GM12878 (cell line): ENCODE measurements around the gene FGD4. TPM values are rescaled to one million over a fixed set of nuclear protein-coding genes. Genes with fewer than 3 reads are reported as not detected.

ENCODE experiments used
- ATAC-seq: fragments of 200-7000 bp; cut with Tn5 transposase; 3 replicates; pipeline ENCODE4 v1.9.1; 2020; ENCODE audit warnings: mild to moderate bottlenecking, moderate library complexity
- BruUV-seq: library from RNA; stranded (reverse); fragments of 400-500 nt; replicated peaks from 2 replicates; lab custom pipeline; 2021; lab: Mats Ljungman, UMichigan
- CTCF ChIA-PET: fragments of 300-600 bp; sonication (Branson Sonifier 250); formaldehyde crosslinking; extraction: SDS; loops from one replicate; lab custom pipeline; 2021; ENCODE audit warnings: inconsistent platforms; lab: Yijun Ruan, JAX
- POLR2A ChIA-PET: fragments of 350-600 bp; formaldehyde crosslinking; extraction: SDS; loops from one replicate; lab custom pipeline; 2021; ENCODE audit warnings: inconsistent platforms; lab: Charles Lee
- RAD21 ChIA-PET: fragments of 300-600 bp; sonication (Branson Sonifier 250); formaldehyde crosslinking; loops from one replicate; lab custom pipeline; 2023; ENCODE audit warnings: antibody characterized with exemption; ENCODE audit not compliant: unreplicated experiment; lab: Charles Lee
- SMC1A ChIA-PET: fragments of 300-600 bp; sonication (Branson Sonifier 250); formaldehyde crosslinking; loops from one replicate; lab custom pipeline; 2023; ENCODE audit not compliant: unreplicated experiment, uncharacterized antibody; lab: Charles Lee
- DNase-seq: peaks from one replicate; pipeline ENCODE4 v3.0.0-alpha.2; 2011; ENCODE audit warnings: low read depth, low spot score
- FAIRE-seq: peaks from 3 replicates; lab custom pipeline; 2011; peaks lifted over from hg19 to GRCh38; lab: Jason Lieb, UNC
- H2AFZ ChIP-seq: 2 replicates; pipeline ENCODE4 v1.6.0; 2011; ENCODE audit warnings: low read depth, low read length, control low read depth; ENCODE audit not compliant: control insufficient read depth
- H3K27ac ChIP-seq: 2 replicates; pipeline ENCODE4 v1.5.1; 2011; ENCODE audit warnings: control low read depth; ENCODE audit not compliant: control insufficient read depth, insufficient read depth
- H3K27me3 ChIP-seq, 2 experiments: replicated peaks in 1 of 2; 2 replicates each; pipeline versions ENCODE4 v1.6.0 to v1.6.1; 2011; ENCODE audit warnings: low read length in 1 of 2; ENCODE audit not compliant: control insufficient read depth in 2 of 2, insufficient read depth in 2 of 2
- H3K36me3 ChIP-seq, 2 experiments: 2 replicates each; pipeline ENCODE4 v1.5.1; 2011; ENCODE audit warnings: low read length in 1 of 2; ENCODE audit not compliant: control insufficient read depth in 2 of 2, insufficient read depth in 2 of 2
- H3K4me1 ChIP-seq: 2 replicates; pipeline ENCODE4 v1.6.1; 2011; ENCODE audit warnings: mild to moderate bottlenecking, low read length, moderate library complexity, mixed read lengths; ENCODE audit not compliant: control insufficient read depth, insufficient read depth
- H3K4me2 ChIP-seq: 2 replicates; pipeline ENCODE4 v1.6.0; 2011; ENCODE audit warnings: control low read depth; ENCODE audit not compliant: control insufficient read depth, insufficient read depth
- H3K4me3 ChIP-seq: fragments of 200-600 bp; sonication (generic); 2 replicates; pipeline ENCODE4 v1.5.1; 2016
- H3K79me2 ChIP-seq: 2 replicates; pipeline ENCODE4 v1.6.0; 2011; ENCODE audit warnings: low read length; ENCODE audit not compliant: control insufficient read depth, insufficient read depth
- H3K9ac ChIP-seq: 2 replicates; pipeline ENCODE4 v1.8.0; 2011; ENCODE audit warnings: low read length, control low read depth, mixed read lengths; ENCODE audit not compliant: control insufficient read depth, insufficient read depth
- H3K9me3 ChIP-seq: replicated peaks from 3 replicates; pipeline ENCODE4 v1.5.1; 2011; ENCODE audit warnings: mild to moderate bottlenecking, low read length; ENCODE audit not compliant: control insufficient read depth, insufficient read depth
- H4K20me1 ChIP-seq: 2 replicates; pipeline ENCODE4 v1.6.0; 2011; ENCODE audit not compliant: control insufficient read depth, insufficient read depth
- CUX1 ChIP-seq: IDR thresholded peaks from 2 replicates; pipeline ENCODE4 v1.6.1; 2012; ENCODE audit warnings: improper control_type of control experiment, low read depth, low read length; ENCODE audit not compliant: insufficient replicate concordance
- MEF2A ChIP-seq: IDR thresholded peaks from 2 replicates; pipeline ENCODE4 v1.6.1; 2011; ENCODE audit warnings: low read depth, mild to moderate bottlenecking, low read length, moderate library complexity; ENCODE audit not compliant: insufficient read depth
- SMARCA5 ChIP-seq: fragments of 450-650 bp; IDR thresholded peaks from 2 replicates; pipeline ENCODE4 v1.6.1; 2017; ENCODE audit warnings: mild to moderate bottlenecking
- SMC3 ChIP-seq: IDR thresholded peaks from 2 replicates; pipeline ENCODE4 v1.6.1; 2011; ENCODE audit warnings: low read length, improper control_type of control experiment, borderline replicate concordance
- SP1 ChIP-seq: IDR thresholded peaks from one replicate; pipeline ENCODE4 v1.6.1; 2011; ENCODE audit warnings: low read depth, low read length
- TAF1 ChIP-seq: IDR thresholded peaks from 2 replicates; pipeline ENCODE4 v1.6.1; 2011; ENCODE audit warnings: mild to moderate bottlenecking, low read depth, low read length, borderline replicate concordance
- WRNIP1 ChIP-seq: IDR thresholded peaks from 2 replicates; pipeline ENCODE4 v1.6.1; 2011; ENCODE audit warnings: low read depth, low read length, improper control_type of control experiment, borderline replicate concordance
- YY1 ChIP-seq: IDR thresholded peaks from 2 replicates; pipeline ENCODE4 v1.6.1; 2011; ENCODE audit warnings: low read depth, mild to moderate bottlenecking, low read length
- WGBS: methylation state at CpG from one replicate; pipeline ENCODE4 v1.1.6; 2016; ENCODE audit warnings: low lambda C conversion rate; ENCODE audit not compliant: insufficient replicate concordance, insufficient coverage; ENCODE audit errors: missing lambda C conversion rate; 5-methylcytosine and 5-hydroxymethylcytosine counted together
- in situ Hi-C: fragments of 300-500 bp; cut with MboI; formaldehyde crosslinking; loops from 9 replicates; pipeline ENCODE4 v1.14.3; 2018; ENCODE audit warnings: mixed read lengths
- intact Hi-C: fragments of 100-400 bp; cut with micrococcal nuclease; formaldehyde crosslinking; loops from one replicate; pipeline ENCODE4 v1.14.2; 2022; ENCODE audit not compliant: unreplicated experiment
- polyA plus RNA-seq, 11 experiments: library from polyadenylated mRNA; depleted of rRNA in 4 of 11; unstranded in 6 of 11; stranded (reverse) in 5 of 11; fragments of >200 nt; fragmentation: Nextera tagmentation in 4 of 11; fragmentation: Illumina TruSeq in 1 of 11; extraction: Ambion mirVana in 4 of 11; extraction: Trizol in 1 of 11; gene quantifications; 1 replicate in 1 of 11; 2 replicates in 10 of 11; pipeline versions ENCODE4 v1.2.1 to v1.2.3, GENCODE V29; 2011 to 2016; ENCODE audit warnings: inconsistent platforms in 2 of 11, missing spikeins in 2 of 11, low read depth in 1 of 11
- total RNA-seq, 4 experiments: library from RNA; depleted of rRNA in 3 of 4; stranded (reverse); fragments of >200 nt in 3 of 4; fragmentation: Illumina TruSeq in 1 of 4; extraction: Trizol in 1 of 4; gene quantifications; 2 replicates each; pipeline versions ENCODE4 v1.2.1 to v1.2.3, GENCODE V29; 2013 to 2021

The FGD4 gene
- total and polyA plus RNA-seq, 10 of the 15 experiments (the other 5 are each of a cell fraction or from before 2014, with no cell fraction given): 0.01 to 0.18 (median 0.08) TPM; not detected in 3

GRCh38 chr12:32478858-32479725 lies 79.7 kb downstream of the FGD4 start:
- RAD21 ChIA-PET: no interaction called here
- SMC1A ChIA-PET: interaction anchor here (1.0 kb wide), 2 partner anchors 25 to 178 kb away, joined by 3 to 4 read pairs; no protein-coding TSS in a partner anchor
- Histone ChIP-seq H4K20me1 (no peaks in the 10 kb centered on the region), H3K4me2 (no peak overlapping the region)
- no peak for ATAC-seq
- TF ChIP-seq WRNIP1 (no peak), SMC3 (no peak), SP1 (no peak), SMARCA5 (no peak), CUX1 (no peak), TAF1 (no peak), YY1 (no peak), MEF2A (no peak)
- TF ChIP-seq, all 136 proteins: peak for 0
- Histone ChIP-seq H3K36me3 (no peaks in the 10 kb centered on the region), H3K27ac (no peak overlapping the region), H3K27me3 (0 out of 4 replicates have a peak, but pooled peaks cover 0 to 2% of the 10 kb centered on the region in 2 experiments), H2AFZ (no peak overlapping the region), H3K9me3 (no peaks in the 10 kb centered on the region), H3K4me3 (no peak overlapping the region), H3K9ac (no peak overlapping the region), H3K79me2 (no peaks in the 10 kb centered on the region), H3K4me1 (peaks cover 10% of the 10 kb centered on the region)
- DNase-seq (no peak), FAIRE-seq (no peak)
- 44% methylated on average over 5 of the region's 5 CpGs for WGBS
- ChIA-PET POLR2A (no interaction called here), CTCF (no interaction called here)
- no TSS peak for BruUV-seq
- intact Hi-C loops (no loop called here), in situ Hi-C loops (no loop called here)
